ENCODE results near the gene ATOH1.

ATOH1 gene, protein sequence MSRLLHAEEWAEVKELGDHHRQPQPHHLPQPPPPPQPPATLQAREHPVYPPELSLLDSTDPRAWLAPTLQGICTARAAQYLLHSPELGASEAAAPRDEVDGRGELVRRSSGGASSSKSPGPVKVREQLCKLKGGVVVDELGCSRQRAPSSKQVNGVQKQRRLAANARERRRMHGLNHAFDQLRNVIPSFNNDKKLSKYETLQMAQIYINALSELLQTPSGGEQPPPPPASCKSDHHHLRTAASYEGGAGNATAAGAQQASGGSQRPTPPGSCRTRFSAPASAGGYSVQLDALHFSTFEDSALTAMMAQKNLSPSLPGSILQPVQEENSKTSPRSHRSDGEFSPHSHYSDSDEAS

DNA sequence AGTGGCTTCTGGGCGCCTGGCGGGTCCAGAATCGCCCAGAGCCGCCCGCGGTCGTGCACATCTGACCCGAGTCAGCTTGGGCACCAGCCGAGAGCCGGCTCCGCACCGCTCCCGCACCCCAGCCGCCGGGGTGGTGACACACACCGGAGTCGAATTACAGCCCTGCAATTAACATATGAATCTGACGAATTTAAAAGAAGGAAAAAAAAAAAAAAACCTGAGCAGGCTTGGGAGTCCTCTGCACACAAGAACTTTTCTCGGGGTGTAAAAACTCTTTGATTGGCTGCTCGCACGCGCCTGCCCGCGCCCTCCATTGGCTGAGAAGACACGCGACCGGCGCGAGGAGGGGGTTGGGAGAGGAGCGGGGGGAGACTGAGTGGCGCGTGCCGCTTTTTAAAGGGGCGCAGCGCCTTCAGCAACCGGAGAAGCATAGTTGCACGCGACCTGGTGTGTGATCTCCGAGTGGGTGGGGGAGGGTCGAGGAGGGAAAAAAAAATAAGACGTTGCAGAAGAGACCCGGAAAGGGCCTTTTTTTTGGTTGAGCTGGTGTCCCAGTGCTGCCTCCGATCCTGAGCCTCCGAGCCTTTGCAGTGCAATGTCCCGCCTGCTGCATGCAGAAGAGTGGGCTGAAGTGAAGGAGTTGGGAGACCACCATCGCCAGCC lies at the start of gene ATOH1:
TSS of gene ATOH1 (plus strand) at position 422 of the 663 bp plus-strand sequence. CDS start at position 596, 174 bp downstream.
- Histone ChIP-seq H3K9ac (ENCODE audit: low read depth in 1 of 2, low read length in 2 of 2) (peak within 1 kb of the TSS; percentile 18 to 31), H3K27me3 (ENCODE audit: control insufficient read depth in 1 of 2, insufficient read depth in 2 of 2, low read length in 2 of 2) (peaks cover 53 to 69% of the 10 kb centered on the region in 2 donors), H3K4me3 (ENCODE audit: low read depth in 1 of 2, low read length in 2 of 2) (peak within 1 kb of the TSS; percentile 62 to 67), H3K36me3 (ENCODE audit: control insufficient read depth in 1 of 2, insufficient read depth in 2 of 2, low read length in 2 of 2) (no peaks in the 10 kb centered on the region), H3K9me3 (ENCODE audit: control insufficient read depth in 1 of 2, low read length in 2 of 2) (no peaks in the 10 kb centered on the region), H3K27ac (ENCODE audit: low read depth, low read length) (no peak within 1 kb of the TSS), H3K4me1 (ENCODE audit: control insufficient read depth in 1 of 2, insufficient read depth in 2 of 2, low read length in 2 of 2) (peaks cover 20 to 25% of the 10 kb centered on the region in 2 donors)

DNA sequence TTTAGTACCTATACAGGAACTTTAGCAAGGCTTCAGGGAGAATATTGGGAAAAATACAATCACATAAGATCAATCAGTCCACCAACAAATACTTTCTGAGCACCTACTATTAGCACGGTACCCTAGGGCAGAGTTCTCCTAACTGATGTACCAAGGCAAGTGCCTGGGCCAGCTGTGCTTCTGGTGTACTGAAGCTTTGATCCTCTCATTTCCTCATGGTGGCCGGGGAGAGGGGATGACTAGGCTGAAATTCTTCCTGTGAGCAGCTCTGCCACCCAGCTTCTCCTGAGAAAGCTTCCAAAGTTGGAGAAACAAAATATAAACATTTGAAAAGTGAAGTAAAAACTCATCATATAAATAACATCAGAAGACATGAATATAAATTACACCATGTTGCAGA lies 49.3 kb upstream of the ATOH1 start:
- Histone ChIP-seq H3K4me1 (ENCODE audit: control insufficient read depth in 1 of 2, insufficient read depth in 2 of 2, low read length in 2 of 2) (no peaks in the 10 kb centered on the region), H3K36me3 (ENCODE audit: control insufficient read depth in 1 of 2, insufficient read depth in 2 of 2, low read length in 2 of 2) (no peaks in the 10 kb centered on the region), H3K27ac (ENCODE audit: low read depth, low read length) (no peak overlapping the region), H3K9ac (ENCODE audit: low read depth in 1 of 2, low read length in 2 of 2) (no peak overlapping the region), H3K4me3 (ENCODE audit: low read depth in 1 of 2, low read length in 2 of 2) (no peak overlapping the region), H3K9me3 (ENCODE audit: control insufficient read depth in 1 of 2, low read length in 2 of 2) (no peaks in the 10 kb centered on the region), H3K27me3 (ENCODE audit: control insufficient read depth in 1 of 2, insufficient read depth in 2 of 2, low read length in 2 of 2) (no peaks in the 10 kb centered on the region)

DNA sequence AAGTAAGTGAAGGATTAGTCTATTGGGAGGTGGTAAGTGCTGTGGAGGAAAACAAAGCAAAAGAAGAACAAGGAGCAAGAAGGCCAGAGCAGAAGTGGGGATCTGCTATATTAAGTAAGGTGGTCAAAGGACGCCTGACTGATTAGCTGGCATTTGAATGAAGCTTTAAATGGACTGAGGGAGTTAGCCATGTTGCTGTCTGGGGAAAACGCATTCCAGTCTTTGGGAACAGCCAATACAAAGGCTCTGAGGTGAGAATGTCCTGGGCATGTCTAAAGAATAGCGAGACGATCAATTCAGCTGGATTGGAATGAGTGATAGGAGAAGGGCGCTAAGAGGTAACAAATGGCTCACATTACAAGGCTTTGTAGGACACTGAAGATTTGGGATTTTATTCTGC lies 48.5 kb upstream of the ATOH1 start:
- H3K36me3 ChIP-seq (ENCODE audit: control insufficient read depth in 1 of 2, insufficient read depth in 2 of 2, low read length in 2 of 2): no peaks in the 10 kb centered on the region
- H3K4me3 ChIP-seq (ENCODE audit: low read depth in 1 of 2, low read length in 2 of 2): no peak overlapping the region
- H3K4me1 ChIP-seq (ENCODE audit: control insufficient read depth in 1 of 2, insufficient read depth in 2 of 2, low read length in 2 of 2): no peaks in the 10 kb centered on the region
- no peak overlapping the region for H3K9ac ChIP-seq (ENCODE audit: low read depth in 1 of 2, low read length in 2 of 2)
- H3K27me3 ChIP-seq (ENCODE audit: control insufficient read depth in 1 of 2, insufficient read depth in 2 of 2, low read length in 2 of 2): no peaks in the 10 kb centered on the region
- no peak overlapping the region for H3K27ac ChIP-seq (ENCODE audit: low read depth, low read length)
- no peaks in the 10 kb centered on the region for H3K9me3 ChIP-seq (ENCODE audit: control insufficient read depth in 1 of 2, low read length in 2 of 2)

GRCh38 chr4:93781198-93781597 lies 47.4 kb upstream of the ATOH1 start:
- Histone ChIP-seq H3K36me3 (ENCODE audit: control insufficient read depth in 1 of 2, insufficient read depth in 2 of 2, low read length in 2 of 2) (no peaks in the 10 kb centered on the region), H3K27me3 (ENCODE audit: control insufficient read depth in 1 of 2, insufficient read depth in 2 of 2, low read length in 2 of 2) (no peaks in the 10 kb centered on the region), H3K27ac (ENCODE audit: low read depth, low read length) (no peak overlapping the region), H3K4me1 (ENCODE audit: control insufficient read depth in 1 of 2, insufficient read depth in 2 of 2, low read length in 2 of 2) (no peaks in the 10 kb centered on the region), H3K9ac (ENCODE audit: low read depth in 1 of 2, low read length in 2 of 2) (no peak overlapping the region), H3K9me3 (ENCODE audit: control insufficient read depth in 1 of 2, low read length in 2 of 2) (no peaks in the 10 kb centered on the region), H3K4me3 (ENCODE audit: low read depth in 1 of 2, low read length in 2 of 2) (no peak overlapping the region)

GRCh38 chr4:93786149-93786548 lies 42.4 kb upstream of the ATOH1 start:
- Histone ChIP-seq H3K4me1 (ENCODE audit: control insufficient read depth in 1 of 2, insufficient read depth in 2 of 2, low read length in 2 of 2) (no peaks in the 10 kb centered on the region), H3K27me3 (ENCODE audit: control insufficient read depth in 1 of 2, insufficient read depth in 2 of 2, low read length in 2 of 2) (no peaks in the 10 kb centered on the region), H3K36me3 (ENCODE audit: control insufficient read depth in 1 of 2, insufficient read depth in 2 of 2, low read length in 2 of 2) (no peaks in the 10 kb centered on the region), H3K9ac (ENCODE audit: low read depth in 1 of 2, low read length in 2 of 2) (no peak overlapping the region), H3K9me3 (ENCODE audit: control insufficient read depth in 1 of 2, low read length in 2 of 2) (no peaks in the 10 kb centered on the region), H3K27ac (ENCODE audit: low read depth, low read length) (no peak overlapping the region), H3K4me3 (ENCODE audit: low read depth in 1 of 2, low read length in 2 of 2) (no peak overlapping the region)

GRCh38 chr4:93788712-93789111 lies 39.8 kb upstream of the ATOH1 start:
- Histone ChIP-seq H3K36me3 (ENCODE audit: control insufficient read depth in 1 of 2, insufficient read depth in 2 of 2, low read length in 2 of 2) (no peaks in the 10 kb centered on the region), H3K9me3 (ENCODE audit: control insufficient read depth in 1 of 2, low read length in 2 of 2) (no peaks in the 10 kb centered on the region), H3K27ac (ENCODE audit: low read depth, low read length) (no peak overlapping the region), H3K4me3 (ENCODE audit: low read depth in 1 of 2, low read length in 2 of 2) (no peak overlapping the region), H3K4me1 (ENCODE audit: control insufficient read depth in 1 of 2, insufficient read depth in 2 of 2, low read length in 2 of 2) (no peaks in the 10 kb centered on the region), H3K9ac (ENCODE audit: low read depth in 1 of 2, low read length in 2 of 2) (no peak overlapping the region), H3K27me3 (ENCODE audit: control insufficient read depth in 1 of 2, insufficient read depth in 2 of 2, low read length in 2 of 2) (no peaks in the 10 kb centered on the region)

DNA sequence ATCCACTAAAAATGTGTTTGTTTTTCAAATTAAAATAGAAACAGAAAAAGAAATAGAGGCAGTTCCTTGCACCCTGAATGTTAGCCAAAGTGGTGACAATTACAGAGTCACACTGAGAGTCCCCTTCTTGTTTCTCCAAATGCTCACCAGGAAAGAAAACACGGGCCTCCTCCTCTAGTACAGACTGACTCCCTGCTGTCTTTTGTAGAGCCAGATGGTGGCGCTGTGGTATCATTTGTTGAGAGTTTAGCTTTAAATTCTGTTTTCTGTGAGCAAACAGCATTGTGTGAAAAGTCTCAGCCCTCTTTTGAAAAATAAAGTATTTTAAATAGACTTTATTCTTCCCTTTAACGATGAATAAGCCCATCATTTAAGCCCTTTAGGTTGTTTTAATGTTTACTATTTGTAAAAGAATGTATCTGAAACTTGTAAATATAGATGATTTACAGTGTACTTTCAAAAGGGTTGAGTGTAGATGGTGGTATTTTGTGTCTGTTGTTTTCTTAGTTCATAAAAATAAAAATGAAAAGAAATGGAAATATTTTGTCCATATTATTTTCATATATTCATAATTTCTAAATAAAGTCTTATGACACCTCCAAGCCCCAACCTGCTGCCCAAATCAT lies 36.9 kb upstream of the ATOH1 start:
- Histone ChIP-seq H3K27me3 (ENCODE audit: control insufficient read depth in 1 of 2, insufficient read depth in 2 of 2, low read length in 2 of 2) (no peaks in the 10 kb centered on the region), H3K4me3 (ENCODE audit: low read depth in 1 of 2, low read length in 2 of 2) (no peak overlapping the region), H3K9ac (ENCODE audit: low read depth in 1 of 2, low read length in 2 of 2) (no peak overlapping the region), H3K27ac (ENCODE audit: low read depth, low read length) (no peak overlapping the region), H3K4me1 (ENCODE audit: control insufficient read depth in 1 of 2, insufficient read depth in 2 of 2, low read length in 2 of 2) (no peaks in the 10 kb centered on the region), H3K9me3 (ENCODE audit: control insufficient read depth in 1 of 2, low read length in 2 of 2) (no peaks in the 10 kb centered on the region), H3K36me3 (ENCODE audit: control insufficient read depth in 1 of 2, insufficient read depth in 2 of 2, low read length in 2 of 2) (no peaks in the 10 kb centered on the region)

DNA sequence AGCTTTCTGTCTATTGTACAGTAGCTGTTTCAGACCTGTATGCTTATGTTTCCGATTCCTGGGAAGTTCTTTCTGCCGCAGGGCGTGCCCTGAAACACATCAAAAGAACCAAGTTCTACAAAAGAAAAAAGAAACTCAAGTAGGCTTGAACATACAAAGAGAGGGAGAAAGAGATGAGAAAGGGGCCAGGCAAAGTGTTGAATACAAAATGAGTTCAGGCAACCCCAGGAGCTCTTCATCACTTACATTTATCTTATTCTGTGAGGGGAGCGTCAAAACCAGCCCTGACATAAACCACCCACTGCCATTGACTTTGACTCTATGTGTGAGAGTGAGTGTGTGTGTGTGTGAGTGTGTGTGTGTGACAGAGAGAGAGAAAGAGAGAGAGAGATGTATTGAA lies 26.5 kb upstream of the ATOH1 start:
- no peak overlapping the region for H3K27ac ChIP-seq (ENCODE audit: low read depth, low read length)
- H3K4me1 ChIP-seq (ENCODE audit: control insufficient read depth in 1 of 2, insufficient read depth in 2 of 2, low read length in 2 of 2): no peaks in the 10 kb centered on the region
- H3K36me3 ChIP-seq (ENCODE audit: control insufficient read depth in 1 of 2, insufficient read depth in 2 of 2, low read length in 2 of 2): no peaks in the 10 kb centered on the region
- no peak overlapping the region for H3K9ac ChIP-seq (ENCODE audit: low read depth in 1 of 2, low read length in 2 of 2)
- H3K4me3 ChIP-seq (ENCODE audit: low read depth in 1 of 2, low read length in 2 of 2): no peak overlapping the region
- H3K27me3 ChIP-seq (ENCODE audit: control insufficient read depth in 1 of 2, insufficient read depth in 2 of 2, low read length in 2 of 2): no peaks in the 10 kb centered on the region
- no peaks in the 10 kb centered on the region for H3K9me3 ChIP-seq (ENCODE audit: control insufficient read depth in 1 of 2, low read length in 2 of 2)

GRCh38 chr4:93809773-93810172 lies 18.8 kb upstream of the ATOH1 start:
- Histone ChIP-seq H3K9ac (ENCODE audit: low read depth in 1 of 2, low read length in 2 of 2) (no peak overlapping the region), H3K27ac (ENCODE audit: low read depth, low read length) (no peak overlapping the region), H3K4me3 (ENCODE audit: low read depth in 1 of 2, low read length in 2 of 2) (no peak overlapping the region), H3K4me1 (ENCODE audit: control insufficient read depth in 1 of 2, insufficient read depth in 2 of 2, low read length in 2 of 2) (peaks cover 7 to 8% of the 10 kb centered on the region in 2 donors), H3K27me3 (ENCODE audit: control insufficient read depth in 1 of 2, insufficient read depth in 2 of 2, low read length in 2 of 2) (no peaks in the 10 kb centered on the region), H3K36me3 (ENCODE audit: control insufficient read depth in 1 of 2, insufficient read depth in 2 of 2, low read length in 2 of 2) (no peaks in the 10 kb centered on the region), H3K9me3 (ENCODE audit: control insufficient read depth in 1 of 2, low read length in 2 of 2) (no peaks in the 10 kb centered on the region)

DNA sequence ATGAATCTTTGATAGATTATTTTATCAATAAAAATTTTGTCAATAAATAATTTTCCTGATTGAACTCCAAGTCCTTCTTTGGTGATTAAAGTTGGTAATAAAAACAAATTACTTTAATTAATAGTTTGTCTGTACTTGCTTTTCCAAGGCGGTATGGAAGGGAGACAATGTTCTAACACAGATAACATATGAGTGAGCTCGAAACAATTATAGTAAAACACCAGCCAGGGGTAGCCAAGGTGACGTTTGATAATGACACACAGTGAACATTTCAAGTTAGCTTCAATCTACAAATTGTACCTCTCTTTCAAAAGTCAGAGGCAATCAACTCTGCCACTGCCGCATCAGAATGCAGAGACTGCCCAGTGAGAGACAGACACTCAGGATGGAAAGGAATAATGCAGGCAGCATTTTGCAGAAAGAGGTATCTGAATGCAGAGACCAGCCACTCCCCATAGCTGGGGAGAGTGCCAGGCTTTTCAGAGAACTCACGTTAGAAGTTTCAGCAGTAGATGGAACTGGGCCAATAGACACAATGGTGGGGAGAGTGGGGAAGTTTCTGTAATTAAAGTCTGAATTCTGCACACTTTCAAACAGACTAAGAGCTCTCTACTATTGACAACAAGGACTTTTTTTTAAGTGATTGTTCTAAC lies 18.1 kb upstream of the ATOH1 start:
- no peaks in the 10 kb centered on the region for H3K27me3 ChIP-seq (ENCODE audit: control insufficient read depth in 1 of 2, insufficient read depth in 2 of 2, low read length in 2 of 2)
- no peak overlapping the region for H3K9ac ChIP-seq (ENCODE audit: low read depth in 1 of 2, low read length in 2 of 2)
- H3K27ac ChIP-seq (ENCODE audit: low read depth, low read length): no peak overlapping the region
- H3K9me3 ChIP-seq (ENCODE audit: control insufficient read depth in 1 of 2, low read length in 2 of 2): no peaks in the 10 kb centered on the region
- H3K4me3 ChIP-seq (ENCODE audit: low read depth in 1 of 2, low read length in 2 of 2): no peak overlapping the region
- peaks cover 7 to 8% of the 10 kb centered on the region in 2 donors for H3K4me1 ChIP-seq (ENCODE audit: control insufficient read depth in 1 of 2, insufficient read depth in 2 of 2, low read length in 2 of 2)
- H3K36me3 ChIP-seq (ENCODE audit: control insufficient read depth in 1 of 2, insufficient read depth in 2 of 2, low read length in 2 of 2): no peaks in the 10 kb centered on the region

Measured in duodenal mucosa (tissue), 2 donors.